Mesenchymal stem cell (in vitro differentiated cells and primary cell): ENCODE results near the gene TBC1D3E. TPM values are rescaled to one million over a fixed set of nuclear protein-coding genes. Genes with fewer than 3 reads are reported as not detected.
"Not testable (repeated sequence)": the region's sequence is repeated elsewhere in the genome, so short reads cannot be mapped to it uniquely, and the experiment has no call there.

Source experiments
- DNase-seq: peaks from one replicate; pipeline ENCODE4 v3.0.0-alpha.2; 2013
- H2AFZ ChIP-seq: one replicate; pipeline ENCODE4 v1.6.1; 2013; ENCODE audit warnings: low read depth, mild to moderate bottlenecking, control low read depth, inconsistent platforms, low read length, moderate library complexity
- H2AK5ac ChIP-seq: 2 replicates; pipeline ENCODE4 v1.6.1; 2013; ENCODE audit warnings: low read length, moderate library complexity, mild to moderate bottlenecking, inconsistent platforms; ENCODE audit not compliant: severe bottlenecking
- H2BK120ac ChIP-seq: one replicate; pipeline ENCODE4 v1.6.1; 2013; ENCODE audit warnings: low read depth, mild to moderate bottlenecking, inconsistent platforms, low read length, moderate library complexity
- H2BK12ac ChIP-seq, 2 experiments: one replicate each; pipeline ENCODE4 v1.6.1; 2013; ENCODE audit warnings: inconsistent platforms in 2 of 2, low read length in 2 of 2, mild to moderate bottlenecking in 2 of 2, moderate library complexity in 2 of 2, control low read depth in 1 of 2
- H2BK15ac ChIP-seq: one replicate; pipeline ENCODE4 v1.6.1; 2013; ENCODE audit warnings: mild to moderate bottlenecking, low read depth, inconsistent platforms; ENCODE audit not compliant: poor library complexity, severe bottlenecking
- H2BK5ac ChIP-seq: 2 replicates; pipeline ENCODE4 v1.6.1; 2013; ENCODE audit warnings: low read depth, mild to moderate bottlenecking, low read length, control low read depth, inconsistent platforms; ENCODE audit not compliant: poor library complexity, severe bottlenecking
- H3K14ac ChIP-seq, 2 experiments: one replicate each; pipeline ENCODE4 v1.6.1; 2013; ENCODE audit warnings: inconsistent platforms in 2 of 2, low read length in 2 of 2, control low read depth in 1 of 2, mild to moderate bottlenecking in 1 of 2, moderate library complexity in 1 of 2
- H3K18ac ChIP-seq, 2 experiments: one replicate each; pipeline ENCODE4 v1.6.1; 2013; ENCODE audit warnings: inconsistent platforms in 2 of 2, low read length in 2 of 2, control low read depth in 1 of 2, low read depth in 1 of 2, mild to moderate bottlenecking in 1 of 2
- H3K23ac ChIP-seq, 2 experiments: one replicate each; pipeline ENCODE4 v1.6.1; 2013; ENCODE audit warnings: inconsistent platforms in 2 of 2, low read length in 2 of 2, mild to moderate bottlenecking in 2 of 2, moderate library complexity in 2 of 2, control low read depth in 1 of 2
- H3K27ac ChIP-seq: 2 replicates; pipeline ENCODE4 v1.5.1; 2013; ENCODE audit warnings: mild to moderate bottlenecking, moderate library complexity, low read length, control low read depth, inconsistent platforms; ENCODE audit not compliant: poor library complexity, severe bottlenecking
- H3K27me3 ChIP-seq, 2 experiments: 2 replicates each; pipeline versions ENCODE4 v1.6.1 to v1.7.0; 2013; ENCODE audit warnings: low read length in 2 of 2, mild to moderate bottlenecking in 2 of 2, moderate library complexity in 2 of 2, control low read depth in 1 of 2, inconsistent platforms in 1 of 2; ENCODE audit not compliant: control insufficient read depth in 1 of 2, insufficient read depth in 1 of 2
- H3K36me3 ChIP-seq, 2 experiments: 2 replicates each; pipeline versions ENCODE4 v1.6.1 to v1.7.0; 2013; ENCODE audit warnings: low read length in 2 of 2, control low read depth in 1 of 2, inconsistent platforms in 1 of 2, low read depth in 1 of 2, mild to moderate bottlenecking in 1 of 2; ENCODE audit not compliant: insufficient read depth in 2 of 2, control insufficient read depth in 1 of 2
- H3K4ac ChIP-seq, 2 experiments: one replicate each; pipeline ENCODE4 v1.6.1; 2013; ENCODE audit warnings: inconsistent platforms in 2 of 2, low read length in 2 of 2, mild to moderate bottlenecking in 2 of 2, moderate library complexity in 2 of 2, control low read depth in 1 of 2, low read depth in 1 of 2
- H3K4me1 ChIP-seq: 2 replicates; pipeline ENCODE4 v1.6.1; 2013; ENCODE audit warnings: low read depth, low read length, control low read depth; ENCODE audit not compliant: control insufficient read depth, insufficient read depth
- H3K4me2 ChIP-seq: 2 replicates; pipeline ENCODE4 v1.6.1; 2013; ENCODE audit warnings: low read length, mild to moderate bottlenecking, inconsistent platforms; ENCODE audit not compliant: poor library complexity, severe bottlenecking
- H3K4me3 ChIP-seq, 2 experiments: 2 replicates each; pipeline versions ENCODE4 v1.5.1 to v1.7.0; 2013; ENCODE audit warnings: low read length in 2 of 2, mild to moderate bottlenecking in 2 of 2, control low read depth in 1 of 2, low read depth in 1 of 2; ENCODE audit not compliant: insufficient read depth in 1 of 2
- H3K79me1 ChIP-seq: replicated peaks from 2 replicates; pipeline ENCODE4 v1.6.1; 2013; ENCODE audit warnings: mild to moderate bottlenecking, control low read depth, low read length, inconsistent platforms; ENCODE audit not compliant: poor library complexity, severe bottlenecking
- H3K9ac ChIP-seq: 2 replicates; pipeline ENCODE4 v1.7.0; 2013; ENCODE audit warnings: mild to moderate bottlenecking, low read length, moderate library complexity
- H3K9me3 ChIP-seq: 2 replicates; pipeline ENCODE4 v1.7.0; 2013; ENCODE audit warnings: mild to moderate bottlenecking, low read length; ENCODE audit not compliant: control insufficient read depth
- H4K8ac ChIP-seq: one replicate; pipeline ENCODE4 v1.6.1; 2013; ENCODE audit warnings: inconsistent platforms, mild to moderate bottlenecking, low read length, moderate library complexity
- H4K91ac ChIP-seq: one replicate; pipeline ENCODE4 v1.6.1; 2013; ENCODE audit warnings: mild to moderate bottlenecking, low read length, inconsistent platforms
- WGBS: methylation state at CpG from one replicate; pipeline ENCODE4 v1.1.7; 2013; ENCODE audit warnings: mixed read lengths; 5-methylcytosine and 5-hydroxymethylcytosine counted together
- small RNA-seq: library from polyadenylated mRNA; stranded (forward); fragments of <200 nt; extraction: miRNeasy Mini kit (QIAGEN cat#:217004); gene quantifications from one replicate; pipeline ENCODE3, GENCODE V24; 2013; ENCODE audit warnings: low read depth

Gene TBC1D3E

GRCh38 chr17:38099262-38099661 lies 28.5 kb upstream of the TBC1D3E start:
- not testable (repeated sequence) for H3K36me3 ChIP-seq, H2BK12ac ChIP-seq, H3K18ac ChIP-seq, H3K27me3 ChIP-seq, H2BK120ac ChIP-seq, H2BK15ac ChIP-seq, H2BK5ac ChIP-seq, H2AK5ac ChIP-seq, H2AFZ ChIP-seq, H3K4ac ChIP-seq, H3K14ac ChIP-seq, H3K79me1 ChIP-seq, H3K23ac ChIP-seq, H3K4me3 ChIP-seq, H3K4me2 ChIP-seq, H4K8ac ChIP-seq, H4K91ac ChIP-seq, DNase-seq, H3K9me3 ChIP-seq, H3K4me1 ChIP-seq, H3K27ac ChIP-seq, H3K9ac ChIP-seq
- no CpG with 5 or more reads among the region's 1 CpG for WGBS

- not testable (repeated sequence) for H3K4me3 ChIP-seq, H3K9me3 ChIP-seq, H3K14ac ChIP-seq, H3K4ac ChIP-seq, H2AK5ac ChIP-seq, H3K9ac ChIP-seq, H2BK15ac ChIP-seq, H2BK5ac ChIP-seq, H3K79me1 ChIP-seq, H4K8ac ChIP-seq, H3K27me3 ChIP-seq, DNase-seq, H3K27ac ChIP-seq, H3K23ac ChIP-seq, H2AFZ ChIP-seq, H3K4me1 ChIP-seq, H4K91ac ChIP-seq, H3K36me3 ChIP-seq, H2BK120ac ChIP-seq, H2BK12ac ChIP-seq, H3K18ac ChIP-seq, H3K4me2 ChIP-seq
- no CpG with 5 or more reads among the region's 1 CpG for WGBS
Observed at GRCh38 chr17:38119829-38120228, 7.9 kb upstream of the TBC1D3E start.

- not testable (repeated sequence) for H2AK5ac ChIP-seq, H3K23ac ChIP-seq, H3K9me3 ChIP-seq, H4K91ac ChIP-seq, H3K18ac ChIP-seq, H3K79me1 ChIP-seq, H2BK120ac ChIP-seq, H2BK12ac ChIP-seq, H3K27me3 ChIP-seq, H2AFZ ChIP-seq, DNase-seq, H3K4me3 ChIP-seq, H4K8ac ChIP-seq, H3K4me1 ChIP-seq, H3K9ac ChIP-seq, H3K14ac ChIP-seq, H2BK15ac ChIP-seq, H3K36me3 ChIP-seq, H3K27ac ChIP-seq, H3K4ac ChIP-seq, H2BK5ac ChIP-seq, H3K4me2 ChIP-seq
- WGBS: no CpG with 5 or more reads among the region's 16 CpGs
Observed at GRCh38 chr17:38134860-38135259, 7.1 kb downstream of the TBC1D3E start.

Small RNA genes lying within 50 kb of the gene (small RNA-seq; reads per million reads assigned to genes)
- gene RF00019 (not detected), gene RNA5SP526 (not detected)
